ENCODE data around the gene CLDN20. TPM values are rescaled to one million over a fixed set of nuclear protein-coding genes. Genes with fewer than 3 reads are reported as not detected.
A peak's percentile ranks its signal among the peaks of the same experiment; 100 is the strongest.

CLDN20 gene
- total RNA-seq, 4 donors from 2014 or later: not detected

DNA sequence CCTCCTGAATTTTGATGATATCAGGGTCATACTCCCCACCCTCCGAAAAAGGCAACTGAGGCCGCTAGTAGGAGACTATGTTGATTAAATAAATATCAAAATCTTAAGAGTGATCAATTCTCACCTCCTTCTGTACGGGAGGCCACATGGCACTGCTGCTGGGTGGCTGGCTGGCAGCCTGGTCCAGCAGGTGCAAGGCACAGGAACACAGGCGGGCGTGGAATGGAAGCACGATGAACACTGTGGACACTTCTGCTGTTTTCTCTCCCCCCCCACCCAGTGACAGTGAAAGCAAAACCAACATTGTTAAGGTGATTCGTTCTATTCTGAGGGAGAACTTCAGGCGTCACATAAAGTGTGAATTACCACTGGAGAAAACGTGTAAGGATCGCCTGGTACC is 9.7 kb upstream of the CLDN20 start:
- no peaks in the 10 kb centered on the region for H3K27me3 ChIP-seq
- TF ChIP-seq POLR2A (IDR thresholded peaks at IDR 0.05; ENCODE audit: low read depth): no peak
- no peak for TF ChIP-seq POLR2AphosphoS5 (IDR thresholded peaks at IDR 0.05)
- TF ChIP-seq EP300 (IDR thresholded peaks at IDR 0.05): no peak
- TF ChIP-seq, protein P1, sequence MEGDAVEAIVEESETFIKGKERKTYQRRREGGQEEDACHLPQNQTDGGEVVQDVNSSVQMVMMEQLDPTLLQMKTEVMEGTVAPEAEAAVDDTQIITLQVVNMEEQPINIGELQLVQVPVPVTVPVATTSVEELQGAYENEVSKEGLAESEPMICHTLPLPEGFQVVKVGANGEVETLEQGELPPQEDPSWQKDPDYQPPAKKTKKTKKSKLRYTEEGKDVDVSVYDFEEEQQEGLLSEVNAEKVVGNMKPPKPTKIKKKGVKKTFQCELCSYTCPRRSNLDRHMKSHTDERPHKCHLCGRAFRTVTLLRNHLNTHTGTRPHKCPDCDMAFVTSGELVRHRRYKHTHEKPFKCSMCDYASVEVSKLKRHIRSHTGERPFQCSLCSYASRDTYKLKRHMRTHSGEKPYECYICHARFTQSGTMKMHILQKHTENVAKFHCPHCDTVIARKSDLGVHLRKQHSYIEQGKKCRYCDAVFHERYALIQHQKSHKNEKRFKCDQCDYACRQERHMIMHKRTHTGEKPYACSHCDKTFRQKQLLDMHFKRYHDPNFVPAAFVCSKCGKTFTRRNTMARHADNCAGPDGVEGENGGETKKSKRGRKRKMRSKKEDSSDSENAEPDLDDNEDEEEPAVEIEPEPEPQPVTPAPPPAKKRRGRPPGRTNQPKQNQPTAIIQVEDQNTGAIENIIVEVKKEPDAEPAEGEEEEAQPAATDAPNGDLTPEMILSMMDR (IDR thresholded peaks at IDR 0.05): no peak
- peaks cover 3 to 15% (median 11%) of the 10 kb centered on the region in 4 donors for H3K4me1 ChIP-seq
- peak overlapping the region in 2 of 4 donors; percentile 32 to 48 for H3K27ac ChIP-seq (replicated peaks in 1 of 4)
- no peaks in the 10 kb centered on the region for H3K9me3 ChIP-seq
- no peak overlapping the region for H3K4me3 ChIP-seq
- 93% methylated on average over 10 of the region's 10 CpGs for WGBS
- no peak for DNase-seq (ENCODE audit: extremely low spot score)
- peaks cover 6 to 90% (median 20%) of the 10 kb centered on the region in 4 donors for H3K36me3 ChIP-seq
- intact Hi-C loops (cut with DNase I): loop anchor here (5.0 kb wide), 1 partner anchor 327 kb away; no protein-coding TSS in a partner anchor

- peak; percentile 77 for DNase-seq (ENCODE audit: extremely low spot score)
- 85% methylated on average over 13 of the region's 13 CpGs for WGBS
- Histone ChIP-seq H3K9me3 (no peaks in the 10 kb centered on the region), H3K27ac (replicated peaks in 1 of 4) (no peak overlapping the region), H3K4me1 (peaks cover 3 to 15% (median 11%) of the 10 kb centered on the region in 4 donors), H3K36me3 (peaks cover 6 to 90% (median 29%) of the 10 kb centered on the region in 4 donors), H3K4me3 (no peak overlapping the region), H3K27me3 (no peaks in the 10 kb centered on the region)
- intact Hi-C loops (cut with DNase I): no loop called here
- TF ChIP-seq, protein P1 (IDR thresholded peaks at IDR 0.05): no peak
- TF ChIP-seq POLR2AphosphoS5 (IDR thresholded peaks at IDR 0.05): no peak
- TF ChIP-seq EP300 (IDR thresholded peaks at IDR 0.05): no peak
- TF ChIP-seq POLR2A (IDR thresholded peaks at IDR 0.05; ENCODE audit: low read depth): no peak
These were observed 7.6 kb upstream of the CLDN20 start for GRCh38 chr6:155256122-155256795.

GRCh38 chr6:155257796-155258195 is 6.0 kb upstream of the CLDN20 start:
- intact Hi-C loops (cut with DNase I): no loop called here
- TF ChIP-seq EP300 (IDR thresholded peaks at IDR 0.05): no peak
- TF ChIP-seq, protein P1 (IDR thresholded peaks at IDR 0.05): no peak
- no peak for DNase-seq (ENCODE audit: extremely low spot score)
- Histone ChIP-seq H3K4me3 (no peak overlapping the region), H3K4me1 (peaks cover 3 to 10% (median 9%) of the 10 kb centered on the region in 4 donors), H3K36me3 (peaks cover 6 to 74% (median 29%) of the 10 kb centered on the region in 4 donors), H3K9me3 (no peaks in the 10 kb centered on the region), H3K27ac (replicated peaks in 1 of 4) (no peak overlapping the region), H3K27me3 (no peaks in the 10 kb centered on the region)
- WGBS: 88% methylated on average over 9 of the region's 9 CpGs

- no peak for DNase-seq (ENCODE audit: extremely low spot score)
- no peaks in the 10 kb centered on the region for H3K27me3 ChIP-seq
- H3K4me1 ChIP-seq: no peaks in the 10 kb centered on the region
- WGBS: 89% methylated on average over 3 of the region's 3 CpGs
- peaks cover 6 to 64% (median 29%) of the 10 kb centered on the region in 4 donors for H3K36me3 ChIP-seq
- intact Hi-C loops (cut with DNase I): no loop called here
- no peak overlapping the region for H3K27ac ChIP-seq (replicated peaks in 1 of 4)
- TF ChIP-seq EP300 (IDR thresholded peaks at IDR 0.05): no peak
- TF ChIP-seq POLR2AphosphoS5 (IDR thresholded peaks at IDR 0.05): no peak
- TF ChIP-seq, protein P1 (IDR thresholded peaks at IDR 0.05): no peak
- no peak for TF ChIP-seq POLR2A (IDR thresholded peaks at IDR 0.05; ENCODE audit: low read depth)
- H3K9me3 ChIP-seq: no peaks in the 10 kb centered on the region
- no peak overlapping the region for H3K4me3 ChIP-seq
These were observed 4.6 kb upstream of the CLDN20 start for GRCh38 chr6:155259204-155259603.
